A673 (cell line): ENCODE measurements around the gene AMY2B.

ENCODE experiments used
- EZH2 ChIP-seq: fragments of 200-600 bp; sonication (generic); IDR thresholded peaks from 2 replicates; pipeline ENCODE4 v1.6.1; 2017; ENCODE audit warnings: borderline replicate concordance, low read depth, mild to moderate bottlenecking, mixed read lengths, antibody characterized with exemption, low read length; ENCODE audit not compliant: poor library complexity, severe bottlenecking
- TF ChIP-seq, protein P1 (sequence below): fragments of 300-800, 200-600 bp; sonication (generic); conservative IDR thresholded peaks from 2 replicates; pipeline ENCODE4 v1.5.1; 2017; ENCODE audit warnings: low read depth, mild to moderate bottlenecking, antibody characterized with exemption, low read length, moderate library complexity, mixed read lengths

DNA sequence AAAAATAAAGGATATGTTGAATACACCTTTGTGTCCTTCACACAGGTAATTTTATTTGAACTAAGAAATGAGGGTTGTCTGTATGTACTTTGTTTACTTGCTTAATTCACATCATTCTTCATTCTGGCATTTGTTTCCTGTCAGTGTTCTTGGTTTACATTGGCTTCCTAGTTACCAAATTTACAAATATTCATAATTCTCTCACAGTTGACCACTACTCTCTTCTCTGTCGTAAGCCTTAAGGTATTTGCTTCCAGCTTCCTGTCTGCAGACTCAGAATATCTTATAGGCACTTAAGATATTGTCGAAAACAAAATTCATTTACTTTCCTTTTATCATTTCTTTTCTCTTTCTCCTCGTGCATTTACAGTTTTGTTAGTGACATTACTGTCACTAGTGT is 30.0 kb upstream of the AMY2B start:
- TF ChIP-seq, protein P1, sequence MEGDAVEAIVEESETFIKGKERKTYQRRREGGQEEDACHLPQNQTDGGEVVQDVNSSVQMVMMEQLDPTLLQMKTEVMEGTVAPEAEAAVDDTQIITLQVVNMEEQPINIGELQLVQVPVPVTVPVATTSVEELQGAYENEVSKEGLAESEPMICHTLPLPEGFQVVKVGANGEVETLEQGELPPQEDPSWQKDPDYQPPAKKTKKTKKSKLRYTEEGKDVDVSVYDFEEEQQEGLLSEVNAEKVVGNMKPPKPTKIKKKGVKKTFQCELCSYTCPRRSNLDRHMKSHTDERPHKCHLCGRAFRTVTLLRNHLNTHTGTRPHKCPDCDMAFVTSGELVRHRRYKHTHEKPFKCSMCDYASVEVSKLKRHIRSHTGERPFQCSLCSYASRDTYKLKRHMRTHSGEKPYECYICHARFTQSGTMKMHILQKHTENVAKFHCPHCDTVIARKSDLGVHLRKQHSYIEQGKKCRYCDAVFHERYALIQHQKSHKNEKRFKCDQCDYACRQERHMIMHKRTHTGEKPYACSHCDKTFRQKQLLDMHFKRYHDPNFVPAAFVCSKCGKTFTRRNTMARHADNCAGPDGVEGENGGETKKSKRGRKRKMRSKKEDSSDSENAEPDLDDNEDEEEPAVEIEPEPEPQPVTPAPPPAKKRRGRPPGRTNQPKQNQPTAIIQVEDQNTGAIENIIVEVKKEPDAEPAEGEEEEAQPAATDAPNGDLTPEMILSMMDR = no peak
- TF ChIP-seq EZH2 = no peak
